Measurements from ENCODE around the gene MYO7B.

DNA sequence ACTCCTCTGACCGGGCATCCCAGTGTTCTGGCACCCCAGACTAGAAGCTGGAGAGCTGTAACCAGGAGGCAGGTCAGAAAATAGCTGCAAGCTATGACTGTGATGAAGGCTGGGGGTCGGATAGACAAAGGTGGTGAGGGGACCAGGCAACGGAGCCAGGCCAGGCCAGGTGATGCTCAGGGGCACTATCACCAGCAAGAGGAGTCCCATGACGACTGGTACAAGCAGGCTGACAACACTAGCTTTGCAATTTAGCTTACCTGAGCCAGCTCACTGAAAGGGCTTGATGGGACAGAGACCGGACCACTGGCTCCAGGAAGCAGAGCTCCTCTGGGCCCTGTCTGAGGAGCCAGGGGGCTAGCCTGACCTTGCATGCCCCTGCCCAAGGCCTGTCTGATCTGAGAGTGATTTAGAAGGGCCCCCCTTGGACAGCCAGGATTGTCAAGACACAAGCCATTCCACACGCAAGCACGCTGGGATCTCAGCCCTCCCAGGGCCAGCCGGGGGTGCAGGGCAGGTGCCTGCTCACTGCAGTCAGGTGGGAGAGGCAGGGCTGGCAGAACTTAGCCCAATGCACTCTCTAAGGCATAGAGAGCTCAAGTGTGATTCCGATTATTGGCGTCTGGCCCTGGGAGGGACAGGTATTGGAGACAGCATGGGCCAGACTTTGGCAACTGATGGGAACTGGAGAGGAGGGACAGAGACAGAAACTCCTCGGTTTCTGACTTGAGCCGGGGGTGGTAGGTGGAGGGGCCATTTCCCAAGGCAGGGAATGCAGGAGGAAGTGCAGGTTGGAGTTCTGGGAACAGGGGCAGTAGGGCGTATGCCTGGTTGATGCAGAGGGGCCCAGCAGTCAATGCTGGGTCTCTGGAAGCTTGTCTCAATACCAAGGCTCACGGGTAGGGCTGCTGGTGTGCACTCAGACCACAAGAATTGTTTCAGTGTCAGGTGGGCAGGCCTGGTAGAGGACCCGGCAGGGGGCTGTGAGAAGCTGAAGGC is 47.7 kb downstream of the MYO7B start:
- TF ChIP-seq POLR2A (IDR thresholded peaks at IDR 0.05), result no peak
- TF ChIP-seq CTCF (IDR thresholded peaks at IDR 0.05), result no peak
- TF ChIP-seq EP300 (IDR thresholded peaks at IDR 0.05), result no peak

All from gastroesophageal sphincter (tissue), 3 donors.